Psoas muscle (tissue), 8 donors: ENCODE measurements around the gene PRKN. TPM values are rescaled to one million over a fixed set of nuclear protein-coding genes. Genes with fewer than 3 reads are reported as not detected.
"Not testable (repeated sequence)": the region's sequence is repeated elsewhere in the genome, so short reads cannot be mapped to it uniquely, and the experiment has no call there.

Experiments used
- ATAC-seq, 4 donors: fragments of 200-7000 bp; cut with Tn5 transposase; one replicate each; pipeline ENCODE4 v1.9.1; 2020; ENCODE audit warnings: moderate library complexity in 3 of 4, mild to moderate bottlenecking in 2 of 4
- DNase-seq, 2 donors: peaks; one replicate each; pipeline ENCODE4 v3.0.0-alpha.2; 2020
- H3K27ac ChIP-seq: fragments of 200-600 bp; one replicate; pipeline ENCODE4 v1.8.0; 2022
- H3K27me3 ChIP-seq, 3 donors: fragments of 200-600 bp in 1 of 3; one replicate each; pipeline versions ENCODE4 v1.6.1 to v1.8.0; 2013 to 2022; ENCODE audit warnings: low read length in 2 of 3, mild to moderate bottlenecking in 2 of 3, moderate library complexity in 1 of 3; ENCODE audit not compliant: insufficient read depth in 3 of 3
- H3K36me3 ChIP-seq, 2 donors: fragments of 200-600 bp in 1 of 2; one replicate each; pipeline versions ENCODE4 v1.6.1 to v1.8.0; 2013 to 2022; ENCODE audit warnings: low read depth in 1 of 2, mild to moderate bottlenecking in 1 of 2, moderate library complexity in 1 of 2; ENCODE audit not compliant: insufficient read depth in 1 of 2
- H3K4me1 ChIP-seq: fragments of 200-600 bp; one replicate; pipeline ENCODE4 v1.8.0; 2022
- H3K4me3 ChIP-seq: fragments of 200-600 bp; one replicate; pipeline ENCODE4 v1.8.0; 2022; ENCODE audit warnings: mild to moderate bottlenecking
- H3K9me3 ChIP-seq: fragments of 200-600 bp; one replicate; pipeline ENCODE4 v1.8.0; 2022
- WGBS, 3 donors: extraction: QIAGEN DNeasy Blood & Tissue Kit; methylation state at CpG; one replicate each; pipeline versions ENCODE4 v1.1.6 to v1.1.7; 2013; 5-methylcytosine and 5-hydroxymethylcytosine counted together
- intact Hi-C, 2 donors: fragments of 100-400 bp; cut with DNase I; formaldehyde crosslinking; loops; one replicate each; pipeline versions ENCODE4 v1.11.0 to v1.14.2; 2022
- polyA plus RNA-seq, 3 donors: library from polyadenylated mRNA; stranded (reverse); fragments of 200-250 nt; gene quantifications; one replicate each; pipeline ENCODE4 v1.2.3, GENCODE V29; 2013
- total RNA-seq, 4 donors: library from RNA; stranded (reverse); fragmentation: NEBNext Ultra II Directional in 2 of 4; extraction: Animal tissue kit (Norgen Biotek cat#: 25700) in 2 of 4; gene quantifications; one replicate each; pipeline versions ENCODE4 v1.2.1 to v1.2.4, GENCODE V29; 2021 to 2023
- TF ChIP-seq, protein P1 (sequence below): fragments of 200-600 bp; IDR thresholded peaks from one replicate; pipeline ENCODE4 v1.8.0; 2022; ENCODE audit warnings: antibody characterized with exemption
- donor health status: healthy with polysubstance abuse.
- donor health status: DM: no; HTN: no; CAD: no; lungs with moderate emphysema.
- donor health status: Bipolar disorder and iron deficiency.
- donor health status: healthy.
- donor health status: DM: yes; HTN: yes; CAD: no.
- donor health status: DM: no; HTN: no; CAD: no.
- donor health status: DM: no; HTN: no; CAD: no.
- donor health status: DM: yes; HTN: yes; CAD: no.

PRKN gene
- total and polyA plus RNA-seq, 7 donors: 1.5 to 19.5 (median 11.7) TPM

DNA sequence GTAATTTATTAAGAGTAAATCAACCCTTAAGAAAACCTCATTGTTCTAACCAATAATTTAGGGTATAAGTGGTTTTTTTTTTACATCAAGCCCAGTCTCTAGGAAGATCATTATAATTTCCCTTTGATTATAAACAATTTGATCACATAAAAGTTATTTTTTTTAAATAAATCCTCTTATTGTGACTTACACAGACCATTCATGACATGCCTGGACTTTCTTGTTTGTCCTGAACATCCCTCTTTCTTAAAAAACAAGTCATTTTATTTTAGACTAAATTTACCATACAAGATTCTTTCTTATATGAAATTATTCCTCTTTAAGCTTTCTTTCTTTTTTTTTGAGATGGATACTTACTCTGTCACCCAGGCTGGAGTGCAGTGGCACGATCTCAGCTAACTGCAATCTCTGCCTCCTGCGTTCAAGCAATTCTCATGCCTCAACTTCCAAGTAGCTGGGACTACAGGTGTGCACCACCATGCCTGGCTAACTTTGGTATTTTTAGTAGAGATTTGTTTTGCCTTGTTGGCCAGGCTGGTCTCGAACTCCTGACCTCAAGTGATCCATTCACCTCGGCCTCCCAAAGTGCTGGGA is 1400.1 kb downstream of the PRKN start:
- 90 to 94% (median 92%) methylated on average over 4 of the region's 4 CpGs for WGBS, 3 donors
- H3K27me3 ChIP-seq: no peaks in the 10 kb centered on the region
- H3K36me3 ChIP-seq: no peaks in the 10 kb centered on the region
- no peak overlapping the region for H3K4me3 ChIP-seq
- H3K9me3 ChIP-seq: peaks cover 4% of the 10 kb centered on the region
- ATAC-seq (no peak), DNase-seq (no peak)
- intact Hi-C loops: no loop called here
- H3K4me1 ChIP-seq: no peaks in the 10 kb centered on the region
- TF ChIP-seq, protein P1, sequence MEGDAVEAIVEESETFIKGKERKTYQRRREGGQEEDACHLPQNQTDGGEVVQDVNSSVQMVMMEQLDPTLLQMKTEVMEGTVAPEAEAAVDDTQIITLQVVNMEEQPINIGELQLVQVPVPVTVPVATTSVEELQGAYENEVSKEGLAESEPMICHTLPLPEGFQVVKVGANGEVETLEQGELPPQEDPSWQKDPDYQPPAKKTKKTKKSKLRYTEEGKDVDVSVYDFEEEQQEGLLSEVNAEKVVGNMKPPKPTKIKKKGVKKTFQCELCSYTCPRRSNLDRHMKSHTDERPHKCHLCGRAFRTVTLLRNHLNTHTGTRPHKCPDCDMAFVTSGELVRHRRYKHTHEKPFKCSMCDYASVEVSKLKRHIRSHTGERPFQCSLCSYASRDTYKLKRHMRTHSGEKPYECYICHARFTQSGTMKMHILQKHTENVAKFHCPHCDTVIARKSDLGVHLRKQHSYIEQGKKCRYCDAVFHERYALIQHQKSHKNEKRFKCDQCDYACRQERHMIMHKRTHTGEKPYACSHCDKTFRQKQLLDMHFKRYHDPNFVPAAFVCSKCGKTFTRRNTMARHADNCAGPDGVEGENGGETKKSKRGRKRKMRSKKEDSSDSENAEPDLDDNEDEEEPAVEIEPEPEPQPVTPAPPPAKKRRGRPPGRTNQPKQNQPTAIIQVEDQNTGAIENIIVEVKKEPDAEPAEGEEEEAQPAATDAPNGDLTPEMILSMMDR: no peak
- H3K27ac ChIP-seq: no peak overlapping the region

DNA sequence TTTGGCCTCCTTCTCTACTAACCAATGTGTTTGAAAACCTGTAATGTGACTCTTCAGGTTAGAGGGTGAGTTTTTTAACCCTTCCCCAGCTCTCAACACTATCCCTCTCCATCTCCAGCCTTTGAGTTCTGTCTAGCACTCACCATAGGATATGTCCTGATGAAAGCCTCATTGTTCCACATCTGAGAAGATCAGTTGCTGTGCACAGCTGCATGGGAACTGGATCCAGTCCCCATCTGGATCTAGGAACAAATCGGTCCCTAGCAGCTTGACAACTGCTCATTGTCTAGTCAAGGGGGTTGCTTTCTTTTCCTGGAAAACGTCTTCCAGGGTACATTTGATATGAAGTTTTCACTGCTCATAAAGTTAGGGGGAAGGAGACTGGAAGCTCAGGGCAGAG is 1408.3 kb downstream of the PRKN start:
- Histone ChIP-seq H3K36me3 (no peaks in the 10 kb centered on the region), H3K9me3 (no peaks in the 10 kb centered on the region), H3K4me1 (no peaks in the 10 kb centered on the region), H3K27me3 (peaks cover 0 to 3% (median 0%) of the 10 kb centered on the region in 3 donors), H3K4me3 (no peak overlapping the region), H3K27ac (no peak overlapping the region)
- no peak for DNase-seq
- intact Hi-C loops: no loop called here
- ATAC-seq: no peak
- 20 to 28% (median 20%) methylated on average over 2 of the region's 2 CpGs for WGBS, 3 donors
- TF ChIP-seq, protein P1: no peak

DNA sequence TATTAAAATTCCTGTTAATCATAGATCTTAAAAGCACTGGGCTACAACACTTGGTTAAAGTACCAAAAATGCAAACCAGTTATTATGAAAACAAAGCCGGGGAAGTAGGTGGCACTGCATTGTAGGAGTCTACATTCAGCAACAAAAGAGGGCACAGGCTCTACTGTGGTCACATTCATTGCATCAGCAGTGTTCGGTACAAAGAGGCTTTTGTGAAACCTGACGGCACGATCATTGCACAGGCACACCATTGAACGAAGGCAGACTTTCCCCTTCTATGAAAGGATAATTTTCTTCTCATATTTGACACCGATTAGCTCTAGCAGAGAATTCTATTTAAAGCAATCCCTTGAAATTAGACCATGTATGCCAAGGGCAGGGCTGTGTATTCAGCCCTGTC is 1409.1 kb downstream of the PRKN start:
- intact Hi-C loops: no loop called here
- TF ChIP-seq, protein P1: no peak
- WGBS, 3 donors: 31 to 34% (median 33%) methylated on average over 6 of the region's 6 CpGs

DNA sequence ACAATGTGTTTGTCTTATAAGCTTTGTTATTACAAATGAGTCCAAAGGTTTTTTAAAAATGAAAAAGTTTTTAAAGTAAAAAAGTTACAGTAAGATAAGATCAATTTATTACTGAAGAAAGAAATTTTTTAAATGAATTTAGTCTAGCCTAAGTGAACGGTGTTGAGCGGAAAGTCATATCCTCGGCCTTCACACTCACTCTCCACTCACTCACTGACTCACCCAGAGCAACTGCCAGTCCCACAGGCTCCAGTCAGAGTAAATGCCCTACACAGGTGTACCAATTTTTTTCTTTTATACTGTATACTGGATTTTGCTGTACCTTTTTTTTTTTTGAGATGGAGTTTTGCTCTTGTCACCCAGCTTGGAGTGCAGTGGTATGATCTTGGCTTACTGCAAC is 1411.0 kb downstream of the PRKN start:
- no peaks in the 10 kb centered on the region for H3K36me3 ChIP-seq
- WGBS, 3 donors: 94 to 99% (median 95%) methylated on average over 3 of the region's 3 CpGs
- H3K9me3 ChIP-seq: no peaks in the 10 kb centered on the region
- H3K27me3 ChIP-seq: peaks cover 0 to 3% (median 0%) of the 10 kb centered on the region in 3 donors
- intact Hi-C loops: no loop called here
- DNase-seq (no peak), ATAC-seq (no peak)
- H3K27ac ChIP-seq: no peak overlapping the region
- no peak overlapping the region for H3K4me3 ChIP-seq
- no peaks in the 10 kb centered on the region for H3K4me1 ChIP-seq
- TF ChIP-seq, protein P1: no peak

More for the DNA sequence above, 1409.1 kb downstream of the PRKN start:
- no peak overlapping the region for H3K4me3 ChIP-seq
- no peaks in the 10 kb centered on the region for H3K36me3 ChIP-seq
- H3K9me3 ChIP-seq: no peaks in the 10 kb centered on the region
- DNase-seq: no peak
- H3K27me3 ChIP-seq: peaks cover 0 to 3% (median 0%) of the 10 kb centered on the region in 3 donors
- ATAC-seq: no peak
- H3K4me1 ChIP-seq: no peaks in the 10 kb centered on the region
- no peak overlapping the region for H3K27ac ChIP-seq

DNA sequence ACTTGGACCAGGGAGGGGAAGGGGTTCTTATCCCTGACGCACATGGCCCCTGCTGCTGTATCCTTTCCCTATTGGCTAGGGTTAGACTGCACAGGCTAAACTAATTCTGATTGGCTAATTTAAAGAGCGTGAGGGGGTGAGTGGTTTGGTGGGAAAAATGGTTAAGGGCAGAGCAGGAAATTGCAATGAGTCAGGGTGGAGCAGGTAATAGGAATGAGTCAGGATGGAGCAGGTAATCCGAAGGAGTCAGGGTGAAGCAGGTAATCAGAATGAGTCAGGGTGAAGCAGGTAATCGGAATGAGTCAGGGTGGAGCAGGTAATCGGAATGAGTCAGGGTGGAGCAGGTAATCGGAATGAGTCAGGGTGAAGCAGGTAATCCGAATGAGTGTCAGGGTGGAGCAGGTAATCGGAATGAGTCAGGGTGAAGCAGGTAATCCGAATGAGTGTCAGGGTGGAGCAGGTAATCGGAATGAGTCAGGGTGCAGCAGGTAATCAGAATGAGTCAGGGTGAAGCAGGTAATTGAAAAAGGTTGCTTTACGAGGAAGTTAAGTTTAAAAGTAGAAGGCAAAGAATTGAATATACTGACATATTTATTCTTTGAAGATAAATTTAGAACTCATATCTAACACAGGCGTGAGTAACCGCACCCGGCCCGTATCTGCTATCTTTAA is 1412.2 kb downstream of the PRKN start:
- H3K4me3 ChIP-seq, H3K4me1 ChIP-seq, H3K36me3 ChIP-seq, DNase-seq, H3K27ac ChIP-seq, H3K27me3 ChIP-seq, ATAC-seq, H3K9me3 ChIP-seq, intact Hi-C loops: not testable (repeated sequence)
- WGBS, 3 donors: 89 to 97% (median 90%) methylated on average over 15 of the region's 15 CpGs

DNA sequence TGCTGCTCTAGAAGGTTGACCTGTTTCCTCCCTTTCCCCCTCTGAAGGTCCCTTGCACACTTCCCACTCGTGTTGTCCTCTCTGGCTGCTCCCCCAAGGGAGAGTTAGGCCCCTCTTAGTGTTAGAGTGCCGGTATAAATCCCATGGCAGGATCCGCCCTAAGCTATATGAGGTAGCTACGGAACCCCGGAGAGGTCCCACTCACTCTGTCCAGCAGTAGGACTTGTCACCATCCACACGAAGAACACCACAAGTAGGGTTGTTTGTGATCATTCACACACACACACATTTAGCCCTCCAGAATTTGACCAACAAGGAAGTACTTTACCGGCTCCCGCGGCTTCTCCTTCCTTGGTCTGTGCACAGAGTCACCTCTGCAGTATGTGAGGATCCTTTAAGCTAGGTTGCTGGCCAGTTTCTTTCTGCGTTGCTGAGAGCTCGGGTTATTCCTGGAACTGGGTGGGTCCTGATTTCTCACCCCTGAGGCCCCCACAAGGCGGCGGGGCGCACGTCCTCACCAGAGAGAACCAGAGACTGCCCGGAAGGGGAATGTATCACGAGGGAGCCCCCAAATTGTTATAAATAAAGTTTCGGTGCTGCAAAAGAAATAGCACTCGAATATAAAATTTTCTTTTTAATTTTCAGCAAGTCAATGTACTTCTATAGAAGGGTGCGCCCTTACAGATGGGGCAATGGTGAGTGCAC is 1412.9 kb downstream of the PRKN start:
- H3K27ac ChIP-seq, H3K36me3 ChIP-seq, H3K4me3 ChIP-seq, H3K27me3 ChIP-seq, DNase-seq, H3K9me3 ChIP-seq, intact Hi-C loops, ATAC-seq, H3K4me1 ChIP-seq: not testable (repeated sequence)
- WGBS, 3 donors: 92 to 93% (median 93%) methylated on average over 20 of the region's 20 CpGs
